Gastrocnemius medialis (tissue), 4 donors: Measurements from ENCODE around the gene PLXNB1.

Experiments used
- CTCF ChIP-seq, 5 experiments: fragments of 450-650 bp in 3 of 5; fragments of 200-600 bp in 2 of 5; sonication (generic) in 2 of 5; IDR thresholded peaks in 4 of 5; conservative IDR thresholded peaks in 1 of 5; 1 replicate in 4 of 5; 2 replicates in 1 of 5; pipeline ENCODE4 v1.5.1; 2016 to 2019; ENCODE audit warnings: antibody characterized with exemption in 5 of 5, mild to moderate bottlenecking in 3 of 5, moderate library complexity in 3 of 5
- POLR2A ChIP-seq, 2 donors: fragments of 450-650 bp; IDR thresholded peaks; one replicate each; pipeline ENCODE4 v1.6.1; 2017; ENCODE audit warnings: antibody characterized with exemption in 2 of 2, mild to moderate bottlenecking in 2 of 2, moderate library complexity in 2 of 2

GRCh38 chr3:48426944-48427629, 2.8 kb downstream of the PLXNB1 start:
- no peak for TF ChIP-seq CTCF (IDR thresholded peaks at IDR 0.05 in 4 of 5, conservative IDR thresholded peaks at IDR 0.05 in 1 of 5)
- no peak for TF ChIP-seq POLR2A (IDR thresholded peaks at IDR 0.05)
